ENCODE measurements around the gene EREG.

GRCh38 chr4:74325886-74326285 lies 39.1 kb upstream of the EREG start:
- TF ChIP-seq POLR2A (IDR thresholded peaks at IDR 0.05) (no peak), CTCF (IDR thresholded peaks at IDR 0.05) (no peak)
